WERI-Rb-1 (cell line): ENCODE data around the gene POLD2.

Experiments used
- DNase-seq: peaks from one replicate; pipeline ENCODE4 v3.0.0-alpha.2; 2020
- H3K27ac ChIP-seq: fragments of 250-450 bp; sonication (Bioruptor Pico); 2 replicates; pipeline ENCODE4 v1.5.1; 2020; ENCODE audit warnings: mild to moderate bottlenecking, moderate library complexity
- H3K27me3 ChIP-seq: fragments of 250-450 bp; sonication (Bioruptor Pico); 2 replicates; pipeline ENCODE4 v1.5.1; 2021; ENCODE audit warnings: mild to moderate bottlenecking, low read depth, moderate library complexity; ENCODE audit not compliant: insufficient read depth, severe bottlenecking
- H3K36me3 ChIP-seq: fragments of 250-450 bp; sonication (Bioruptor Pico); 2 replicates; pipeline ENCODE4 v1.5.1; 2020; ENCODE audit warnings: mild to moderate bottlenecking, moderate library complexity
- H3K4me3 ChIP-seq: 2 replicates; pipeline ENCODE4 v1.5.1; 2011; ENCODE audit warnings: low read depth, mild to moderate bottlenecking, control low read depth, low read length
- H3K9me3 ChIP-seq: fragments of 250-450 bp; sonication (Bioruptor Pico); 2 replicates; pipeline ENCODE4 v1.5.1; 2021; ENCODE audit warnings: mild to moderate bottlenecking, moderate library complexity; ENCODE audit not compliant: severe bottlenecking
- TF ChIP-seq, protein P1 (sequence below): IDR thresholded peaks from 2 replicates; pipeline ENCODE4 v1.5.1; 2011; ENCODE audit warnings: low read depth, mild to moderate bottlenecking, control low read depth, inconsistent platforms, low read length

POLD2 gene

DNA sequence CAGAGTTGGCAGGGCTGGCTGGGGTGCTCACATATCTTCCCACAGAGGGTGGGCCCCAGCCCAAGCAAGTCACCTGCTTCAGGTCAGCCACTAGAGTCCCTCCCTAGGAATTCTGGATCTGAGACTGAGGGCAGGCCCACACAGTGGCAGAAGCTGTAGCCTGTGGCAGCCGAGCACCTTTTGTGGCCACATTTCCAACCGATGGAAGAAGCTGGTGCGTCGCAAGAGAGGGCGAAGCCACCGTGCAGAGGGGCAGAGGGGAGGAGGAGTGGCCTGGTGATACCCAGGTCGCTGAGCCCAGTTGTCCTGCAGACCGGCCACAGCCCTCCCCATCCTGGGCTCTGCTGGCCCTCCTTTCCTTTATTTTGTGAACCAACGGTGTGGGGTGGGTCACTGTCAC is 46.3 kb downstream of the POLD2 start:
- peaks cover 58% of the 10 kb centered on the region for H3K36me3 ChIP-seq
- no peak for DNase-seq
- no peak overlapping the region for H3K4me3 ChIP-seq
- H3K27ac ChIP-seq, result no peak overlapping the region
- TF ChIP-seq, protein P1, sequence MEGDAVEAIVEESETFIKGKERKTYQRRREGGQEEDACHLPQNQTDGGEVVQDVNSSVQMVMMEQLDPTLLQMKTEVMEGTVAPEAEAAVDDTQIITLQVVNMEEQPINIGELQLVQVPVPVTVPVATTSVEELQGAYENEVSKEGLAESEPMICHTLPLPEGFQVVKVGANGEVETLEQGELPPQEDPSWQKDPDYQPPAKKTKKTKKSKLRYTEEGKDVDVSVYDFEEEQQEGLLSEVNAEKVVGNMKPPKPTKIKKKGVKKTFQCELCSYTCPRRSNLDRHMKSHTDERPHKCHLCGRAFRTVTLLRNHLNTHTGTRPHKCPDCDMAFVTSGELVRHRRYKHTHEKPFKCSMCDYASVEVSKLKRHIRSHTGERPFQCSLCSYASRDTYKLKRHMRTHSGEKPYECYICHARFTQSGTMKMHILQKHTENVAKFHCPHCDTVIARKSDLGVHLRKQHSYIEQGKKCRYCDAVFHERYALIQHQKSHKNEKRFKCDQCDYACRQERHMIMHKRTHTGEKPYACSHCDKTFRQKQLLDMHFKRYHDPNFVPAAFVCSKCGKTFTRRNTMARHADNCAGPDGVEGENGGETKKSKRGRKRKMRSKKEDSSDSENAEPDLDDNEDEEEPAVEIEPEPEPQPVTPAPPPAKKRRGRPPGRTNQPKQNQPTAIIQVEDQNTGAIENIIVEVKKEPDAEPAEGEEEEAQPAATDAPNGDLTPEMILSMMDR, result no peak
- no peaks in the 10 kb centered on the region for H3K27me3 ChIP-seq
- H3K9me3 ChIP-seq, result no peaks in the 10 kb centered on the region

DNA sequence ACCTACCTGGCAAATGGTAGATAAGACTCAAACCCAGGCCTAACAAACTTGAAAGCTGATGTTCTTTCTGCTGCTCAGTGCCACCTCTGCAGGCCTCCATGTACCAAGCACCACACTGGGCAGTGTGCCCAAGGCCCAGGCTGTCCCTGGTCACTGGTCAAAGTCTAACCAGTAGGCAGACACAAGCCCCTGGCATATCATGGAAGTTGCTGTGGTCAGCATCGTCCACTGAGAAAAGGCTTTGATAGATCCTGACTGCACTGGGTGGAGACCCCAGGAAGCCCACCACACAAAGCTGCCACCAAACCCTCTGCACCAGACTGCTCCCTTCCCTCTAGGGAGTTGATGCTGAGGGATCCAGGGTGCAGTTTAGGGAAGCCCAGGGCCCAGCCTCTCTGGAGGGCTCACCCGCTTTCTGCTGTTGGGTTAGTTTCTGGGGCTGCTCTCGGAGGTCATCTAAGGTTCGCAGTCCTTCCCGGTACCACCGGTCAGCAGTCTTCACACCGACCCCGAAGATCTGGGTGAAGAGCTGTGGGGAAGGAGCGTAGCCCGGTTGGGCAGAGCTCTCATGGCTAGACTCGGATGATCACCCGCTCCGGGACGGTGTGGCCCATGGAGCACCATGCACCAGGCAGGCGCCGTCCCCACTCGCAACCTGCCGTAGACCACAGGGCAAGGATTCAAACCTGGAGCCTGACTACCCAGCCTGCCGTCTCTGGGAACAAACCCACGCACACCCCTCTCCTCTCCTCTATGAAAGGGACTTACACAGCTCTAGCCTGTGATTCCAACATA is 47.0 kb downstream of the POLD2 start:
- peaks cover 58% of the 10 kb centered on the region for H3K36me3 ChIP-seq
- no peaks in the 10 kb centered on the region for H3K9me3 ChIP-seq
- H3K27ac ChIP-seq, result no peak overlapping the region
- DNase-seq, result no peak
- H3K4me3 ChIP-seq, result no peak overlapping the region
- TF ChIP-seq, protein P1, result no peak
- no peaks in the 10 kb centered on the region for H3K27me3 ChIP-seq

DNA sequence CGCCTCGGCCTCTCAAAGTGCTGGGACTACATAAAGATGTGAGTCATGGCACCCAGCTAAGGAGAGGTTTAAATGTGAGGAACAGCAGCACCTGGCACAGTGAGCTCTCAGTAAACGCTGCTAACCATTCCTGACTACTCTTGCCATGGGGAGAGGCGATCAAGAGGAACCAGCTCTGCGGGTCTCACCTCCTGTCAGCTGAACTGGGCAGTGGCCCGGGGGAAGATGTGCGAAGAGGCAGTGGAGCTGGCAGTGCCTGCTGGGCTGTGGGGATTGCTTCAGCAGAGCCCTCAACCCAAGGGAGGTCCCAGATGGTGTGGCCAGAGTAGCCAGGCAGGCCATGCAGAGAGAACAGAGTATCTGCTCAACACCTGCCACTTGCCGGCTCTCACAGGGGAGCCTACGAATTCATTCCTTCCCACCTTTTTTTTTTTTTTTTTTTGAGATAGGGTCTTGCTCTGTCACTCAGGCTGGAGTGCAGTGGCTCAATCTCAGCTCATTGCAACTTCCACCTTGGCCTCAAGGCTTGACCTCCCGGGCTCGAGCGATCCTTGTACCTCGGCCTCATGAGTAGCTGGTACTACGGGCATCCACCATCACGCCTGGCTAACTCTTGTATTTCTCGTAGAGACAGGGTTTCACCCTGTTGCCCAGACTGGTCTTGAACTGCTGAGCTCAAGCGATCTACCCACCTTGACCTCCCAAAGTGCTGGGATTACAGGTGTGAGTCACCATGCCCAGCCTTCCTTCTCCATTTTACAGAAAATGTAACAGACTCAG is 47.9 kb downstream of the POLD2 start:
- TF ChIP-seq, protein P1, result no peak
- peaks cover 57% of the 10 kb centered on the region for H3K36me3 ChIP-seq
- no peak for DNase-seq
- H3K4me3 ChIP-seq, result no peak overlapping the region
- H3K9me3 ChIP-seq, result no peaks in the 10 kb centered on the region
- H3K27me3 ChIP-seq, result no peaks in the 10 kb centered on the region
- no peak overlapping the region for H3K27ac ChIP-seq

DNA sequence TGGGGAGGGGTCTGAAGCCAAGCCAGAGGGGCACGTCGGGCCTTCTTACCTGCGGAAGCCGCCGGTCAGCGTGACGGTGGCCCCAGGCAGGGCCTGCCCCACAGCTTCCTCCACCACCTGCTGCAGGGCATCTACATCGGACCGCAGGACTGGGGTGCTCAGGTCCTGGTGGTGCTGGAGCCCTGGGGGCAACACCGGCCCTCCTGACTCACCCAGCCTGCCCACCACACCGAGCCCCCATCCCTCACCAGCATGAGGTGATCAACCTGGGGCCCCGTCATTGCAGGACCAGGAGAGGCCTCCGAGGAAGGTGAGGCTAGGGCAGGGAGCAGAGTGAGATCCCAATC is 49.0 kb downstream of the POLD2 start:
- Histone ChIP-seq H3K4me3 (no peak overlapping the region), H3K27ac (no peak overlapping the region), H3K9me3 (no peaks in the 10 kb centered on the region), H3K36me3 (peaks cover 47% of the 10 kb centered on the region), H3K27me3 (no peaks in the 10 kb centered on the region)
- DNase-seq, result no peak
- TF ChIP-seq, protein P1, result no peak

DNA sequence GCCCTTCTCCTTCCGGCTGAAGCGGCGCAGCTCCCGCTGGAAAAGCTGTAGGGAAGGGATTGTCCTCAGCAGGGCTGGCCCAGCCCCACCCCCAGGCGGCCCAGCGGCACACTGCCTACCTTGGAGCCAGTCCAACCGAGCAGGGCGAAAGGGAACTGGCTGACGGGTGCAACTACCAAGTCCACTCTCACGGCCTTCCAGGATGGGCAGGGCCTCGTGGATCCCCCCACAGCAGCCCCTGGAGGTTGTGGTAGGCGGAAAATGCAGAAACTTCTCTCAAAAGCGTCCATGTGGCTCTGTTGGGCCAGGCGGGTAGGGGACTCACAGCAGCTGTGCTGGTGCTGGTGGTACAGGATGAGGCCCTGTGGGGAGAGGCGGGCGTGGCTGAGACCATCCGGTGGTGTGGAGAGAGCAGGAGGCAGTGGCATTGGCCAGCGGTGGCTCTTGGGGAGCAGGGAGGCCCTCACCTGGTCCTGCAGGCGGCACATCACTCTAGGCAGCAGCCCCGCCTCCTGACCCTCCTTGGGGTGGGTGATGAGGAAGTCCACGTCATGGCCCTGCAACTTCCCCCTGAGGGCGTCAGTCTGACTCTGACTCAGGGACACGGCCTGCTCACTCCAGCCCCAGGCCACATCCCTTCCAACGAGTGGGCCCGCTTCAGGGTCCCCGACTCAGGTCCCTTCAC is 49.5 kb downstream of the POLD2 start:
- H3K27ac ChIP-seq, result no peak overlapping the region

More for the DNA sequence above, 49.5 kb downstream of the POLD2 start:
- Histone ChIP-seq H3K9me3 (no peaks in the 10 kb centered on the region), H3K4me3 (no peak overlapping the region), H3K36me3 (peaks cover 44% of the 10 kb centered on the region), H3K27me3 (no peaks in the 10 kb centered on the region)
- DNase-seq, result no peak
- TF ChIP-seq, protein P1, result no peak
